WTC11 (cell line): ENCODE data around the gene VPS35L. TPM values are rescaled to one million over a fixed set of nuclear protein-coding genes. Genes with fewer than 3 reads are reported as not detected.

ENCODE experiments used
- ATAC-seq: fragments of 200-7000 bp; cut with Tn5 transposase; 2 replicates; pipeline ENCODE4 v1.10.0; 2021; ENCODE audit warnings: mild to moderate bottlenecking, moderate library complexity
- CTCF ChIA-PET: fragments of 300-600 bp; sonication (Branson Sonifier 250); formaldehyde crosslinking; loops from one replicate; lab custom pipeline; 2021; ENCODE audit warnings: antibody characterized with exemption; lab: Charles Lee
- POLR2A ChIA-PET: fragments of 350-600 bp; sonication (Branson Sonifier 250); formaldehyde crosslinking; loops from one replicate; lab custom pipeline; 2021; ENCODE audit warnings: antibody characterized with exemption; lab: Charles Lee
- DNase-seq: peaks from one replicate; pipeline ENCODE4 v3.0.0; 2021; ENCODE audit warnings: low spot score
- H3K27ac Mint-ChIP-seq: 2 replicates; pipeline ENCODE4 v1.8.0; 2021; ENCODE audit warnings: mixed read lengths
- H3K27me3 Mint-ChIP-seq: 2 replicates; pipeline ENCODE4 v1.8.0; 2021; ENCODE audit warnings: low read depth, mild to moderate bottlenecking, moderate library complexity, mixed read lengths
- H3K36me3 Mint-ChIP-seq: 2 replicates; pipeline ENCODE4 v1.8.0; 2021; ENCODE audit warnings: mixed read lengths
- H3K4me1 Mint-ChIP-seq: 2 replicates; pipeline ENCODE4 v1.8.0; 2022; ENCODE audit warnings: mixed read lengths
- H3K4me3 Mint-ChIP-seq: 2 replicates; pipeline ENCODE4 v1.8.0; 2021; ENCODE audit warnings: mild to moderate bottlenecking, moderate library complexity, mixed read lengths
- H3K9me3 Mint-ChIP-seq: 2 replicates; pipeline ENCODE4 v1.8.0; 2021; ENCODE audit warnings: mixed read lengths
- CREB1 ChIP-seq: sonication (generic); formaldehyde crosslinking; IDR thresholded peaks from 2 replicates; pipeline ENCODE4 v1.8.0; 2023; ENCODE audit warnings: mild to moderate bottlenecking, missing genetic modification reagents
- ETV6 ChIP-seq: sonication (generic); formaldehyde crosslinking; IDR thresholded peaks from 2 replicates; pipeline ENCODE4 v1.8.1; 2022; ENCODE audit warnings: mild to moderate bottlenecking, missing genetic modification reagents
- GRHL2 ChIP-seq: fragments of 250-450 bp; sonication (Bioruptor Pico); IDR thresholded peaks from 2 replicates; pipeline ENCODE4 v1.8.0; 2022; ENCODE audit warnings: mild to moderate bottlenecking, moderate library complexity; ENCODE audit not compliant: insufficient replicate concordance, severe bottlenecking
- IRF2 ChIP-seq: sonication (generic); formaldehyde crosslinking; IDR thresholded peaks from 2 replicates; pipeline ENCODE4 v1.8.0; 2022; ENCODE audit warnings: low read depth, missing genetic modification reagents, borderline replicate concordance
- JAZF1 ChIP-seq: fragments of 250-450 bp; sonication (Bioruptor Pico); IDR thresholded peaks from 2 replicates; pipeline ENCODE4 v1.9.0; 2021; ENCODE audit warnings: moderate library complexity, mild to moderate bottlenecking, inconsistent platforms
- MXD4 ChIP-seq: fragments of 250-450 bp; sonication (Bioruptor Pico); IDR thresholded peaks from 2 replicates; pipeline ENCODE4 v1.8.0; 2021; ENCODE audit warnings: mild to moderate bottlenecking, moderate library complexity, borderline replicate concordance
- NFATC4 ChIP-seq: fragments of 250-450 bp; sonication (Bioruptor Pico); IDR thresholded peaks from 2 replicates; pipeline ENCODE4 v1.9.0; 2021; ENCODE audit warnings: mild to moderate bottlenecking
- NFYB ChIP-seq: sonication (generic); formaldehyde crosslinking; conservative IDR thresholded peaks from 2 replicates; pipeline ENCODE4 v1.8.0; 2022; ENCODE audit warnings: low read depth, missing genetic modification reagents
- NR1H2 ChIP-seq: sonication (generic); formaldehyde crosslinking; IDR thresholded peaks from 2 replicates; pipeline ENCODE4 v1.9.0; 2021; ENCODE audit warnings: mild to moderate bottlenecking, moderate library complexity, missing genetic modification reagents
- NR2C2 ChIP-seq: sonication (generic); formaldehyde crosslinking; IDR thresholded peaks from 2 replicates; pipeline ENCODE4 v1.8.0; 2022; ENCODE audit warnings: mild to moderate bottlenecking, missing genetic modification reagents
- NR3C1 ChIP-seq: sonication (generic); formaldehyde crosslinking; conservative IDR thresholded peaks from 2 replicates; pipeline ENCODE4 v1.8.1; 2023; ENCODE audit warnings: low read depth, mild to moderate bottlenecking, missing genetic modification reagents
- OVOL2 ChIP-seq: fragments of 250-450 bp; sonication (Bioruptor Pico); IDR thresholded peaks from 2 replicates; pipeline ENCODE4 v1.9.0; 2021; ENCODE audit warnings: mild to moderate bottlenecking, borderline replicate concordance
- PRRX2 ChIP-seq: fragments of 250-450 bp; sonication (Bioruptor Pico); IDR thresholded peaks from 2 replicates; pipeline ENCODE4 v1.8.0; 2021; ENCODE audit warnings: mild to moderate bottlenecking
- SOX15 ChIP-seq: fragments of 250-450 bp; sonication (Bioruptor Pico); IDR thresholded peaks from 2 replicates; pipeline ENCODE4 v1.9.0; 2021; ENCODE audit warnings: mild to moderate bottlenecking
- TP53 ChIP-seq: sonication (generic); formaldehyde crosslinking; IDR thresholded peaks from 2 replicates; pipeline ENCODE4 v1.8.1; 2023; ENCODE audit warnings: mild to moderate bottlenecking, missing genetic modification reagents
- ZBTB21 ChIP-seq: sonication (generic); formaldehyde crosslinking; IDR thresholded peaks from 2 replicates; pipeline ENCODE4 v1.8.1; 2023; ENCODE audit warnings: mild to moderate bottlenecking, missing genetic modification reagents, borderline replicate concordance
- ZNF121 ChIP-seq: sonication (generic); formaldehyde crosslinking; IDR thresholded peaks from 2 replicates; pipeline ENCODE4 v1.8.0; 2023; ENCODE audit warnings: missing genetic modification reagents
- ZNF423 ChIP-seq: fragments of 250-450 bp; sonication (Bioruptor Pico); IDR thresholded peaks from 2 replicates; pipeline ENCODE4 v2.1.2; 2022; ENCODE audit warnings: mild to moderate bottlenecking, moderate library complexity
- total RNA-seq: library from RNA; stranded (reverse); gene quantifications from 3 replicates; pipeline ENCODE4 v1.2.3, GENCODE V29; 2021
- TF ChIP-seq, protein P1 (sequence below): fragments of 250-450 bp; sonication (Bioruptor Pico); IDR thresholded peaks from 2 replicates; pipeline ENCODE4 v1.8.0; 2021; ENCODE audit warnings: mild to moderate bottlenecking
- TF ChIP-seq, protein P2 (sequence below): fragments of 250-450 bp; sonication (Bioruptor Pico); IDR thresholded peaks from 2 replicates; pipeline ENCODE4 v1.9.0; 2021; ENCODE audit warnings: mild to moderate bottlenecking
- TF ChIP-seq, protein P3 (sequence below): sonication (generic); formaldehyde crosslinking; IDR thresholded peaks from 2 replicates; pipeline ENCODE4 v1.8.1; 2022; ENCODE audit warnings: low read depth, missing genetic modification reagents, borderline replicate concordance
- TF ChIP-seq, protein P4 (sequence below): sonication (generic); formaldehyde crosslinking; conservative IDR thresholded peaks from 2 replicates; pipeline ENCODE4 v1.8.1; 2022; ENCODE audit warnings: mild to moderate bottlenecking, missing genetic modification reagents
- TF ChIP-seq, protein P5 (sequence below): fragments of 200-600 bp; IDR thresholded peaks from 2 replicates; pipeline ENCODE4 v1.8.0; 2022; ENCODE audit warnings: antibody characterized with exemption
- TF ChIP-seq, protein P6 (sequence below): sonication (generic); formaldehyde crosslinking; IDR thresholded peaks from 2 replicates; pipeline ENCODE4 v1.8.1; 2022; ENCODE audit warnings: mild to moderate bottlenecking, moderate library complexity, missing genetic modification reagents

VPS35L gene
- total RNA-seq, 1 experiment from 2014 or later = 59.7 TPM

DNA sequence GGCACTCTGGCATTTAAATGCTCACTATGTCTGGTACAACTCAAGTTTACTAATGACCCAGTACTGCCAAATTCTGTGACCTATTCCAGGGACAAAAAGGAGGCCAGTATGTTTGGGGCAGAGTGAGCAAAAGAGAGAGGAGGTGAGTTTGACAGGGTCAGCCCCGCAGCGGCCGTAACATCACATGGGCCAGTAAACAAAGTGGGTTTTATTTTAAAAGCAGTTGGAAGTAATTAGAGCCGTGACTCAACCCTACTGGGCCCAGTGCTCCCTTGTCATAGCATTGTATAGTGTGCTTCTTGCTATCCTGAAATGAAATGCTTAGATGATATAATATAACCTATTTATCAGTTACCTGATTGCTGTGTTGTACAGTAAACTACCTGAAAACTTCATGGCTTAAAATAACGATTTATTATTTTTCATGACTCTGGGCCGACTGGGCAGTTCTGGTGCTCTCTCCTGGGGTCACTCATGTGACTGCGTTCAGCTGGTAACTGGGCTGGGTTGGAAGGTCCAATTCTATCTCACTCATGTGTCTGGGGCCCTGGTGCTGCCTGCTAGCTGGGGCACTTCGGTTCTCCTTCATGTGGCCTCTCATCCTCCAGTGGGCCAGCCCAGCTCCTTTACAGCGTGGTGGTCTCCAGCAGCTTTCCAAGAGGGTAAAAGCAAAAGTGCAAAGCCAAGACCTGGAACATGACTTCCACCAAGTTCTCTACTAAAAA lies 189.9 kb downstream of the VPS35L start:
- Mint-ChIP-seq H3K4me1 (peaks cover 2% of the 10 kb centered on the region; the same call in 1 of the 2 replicates), H3K4me3 (no peak overlapping the region), H3K9me3 (no peaks in the 10 kb centered on the region), H3K36me3 (no peaks in the 10 kb centered on the region), H3K27me3 (no peaks in the 10 kb centered on the region), H3K27ac (peak overlapping the region; percentile 4; the same call in 1 of the 2 replicates)
- ChIA-PET POLR2A (no interaction called here), CTCF (interaction anchor here (1.8 kb wide), 1 partner anchor 162 kb away, joined by 6 read pairs; no protein-coding TSS in a partner anchor)
- DNase-seq (no peak), ATAC-seq (no peak)
- no peak for TF ChIP-seq OVOL2 (CRISPR knock-in tag)
- TF ChIP-seq ETV6 (CRISPR knock-in tag) = no peak
- TF ChIP-seq MXD4 (CRISPR knock-in tag) = no peak
- no peak for TF ChIP-seq SOX15
- TF ChIP-seq, protein P1, sequence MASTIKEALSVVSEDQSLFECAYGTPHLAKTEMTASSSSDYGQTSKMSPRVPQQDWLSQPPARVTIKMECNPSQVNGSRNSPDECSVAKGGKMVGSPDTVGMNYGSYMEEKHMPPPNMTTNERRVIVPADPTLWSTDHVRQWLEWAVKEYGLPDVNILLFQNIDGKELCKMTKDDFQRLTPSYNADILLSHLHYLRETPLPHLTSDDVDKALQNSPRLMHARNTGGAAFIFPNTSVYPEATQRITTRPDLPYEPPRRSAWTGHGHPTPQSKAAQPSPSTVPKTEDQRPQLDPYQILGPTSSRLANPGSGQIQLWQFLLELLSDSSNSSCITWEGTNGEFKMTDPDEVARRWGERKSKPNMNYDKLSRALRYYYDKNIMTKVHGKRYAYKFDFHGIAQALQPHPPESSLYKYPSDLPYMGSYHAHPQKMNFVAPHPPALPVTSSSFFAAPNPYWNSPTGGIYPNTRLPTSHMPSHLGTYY (CRISPR knock-in tag) = no peak
- TF ChIP-seq CREB1 (CRISPR knock-in tag) = no peak
- no peak for TF ChIP-seq NFATC4 (CRISPR knock-in tag)
- no peak for TF ChIP-seq GRHL2
- TF ChIP-seq, protein P2, sequence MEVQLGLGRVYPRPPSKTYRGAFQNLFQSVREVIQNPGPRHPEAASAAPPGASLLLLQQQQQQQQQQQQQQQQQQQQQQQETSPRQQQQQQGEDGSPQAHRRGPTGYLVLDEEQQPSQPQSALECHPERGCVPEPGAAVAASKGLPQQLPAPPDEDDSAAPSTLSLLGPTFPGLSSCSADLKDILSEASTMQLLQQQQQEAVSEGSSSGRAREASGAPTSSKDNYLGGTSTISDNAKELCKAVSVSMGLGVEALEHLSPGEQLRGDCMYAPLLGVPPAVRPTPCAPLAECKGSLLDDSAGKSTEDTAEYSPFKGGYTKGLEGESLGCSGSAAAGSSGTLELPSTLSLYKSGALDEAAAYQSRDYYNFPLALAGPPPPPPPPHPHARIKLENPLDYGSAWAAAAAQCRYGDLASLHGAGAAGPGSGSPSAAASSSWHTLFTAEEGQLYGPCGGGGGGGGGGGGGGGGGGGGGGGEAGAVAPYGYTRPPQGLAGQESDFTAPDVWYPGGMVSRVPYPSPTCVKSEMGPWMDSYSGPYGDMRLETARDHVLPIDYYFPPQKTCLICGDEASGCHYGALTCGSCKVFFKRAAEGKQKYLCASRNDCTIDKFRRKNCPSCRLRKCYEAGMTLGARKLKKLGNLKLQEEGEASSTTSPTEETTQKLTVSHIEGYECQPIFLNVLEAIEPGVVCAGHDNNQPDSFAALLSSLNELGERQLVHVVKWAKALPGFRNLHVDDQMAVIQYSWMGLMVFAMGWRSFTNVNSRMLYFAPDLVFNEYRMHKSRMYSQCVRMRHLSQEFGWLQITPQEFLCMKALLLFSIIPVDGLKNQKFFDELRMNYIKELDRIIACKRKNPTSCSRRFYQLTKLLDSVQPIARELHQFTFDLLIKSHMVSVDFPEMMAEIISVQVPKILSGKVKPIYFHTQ (CRISPR knock-in tag) = no peak
- TF ChIP-seq JAZF1 = no peak
- no peak for TF ChIP-seq NFYB (CRISPR knock-in tag)
- TF ChIP-seq, protein P3, sequence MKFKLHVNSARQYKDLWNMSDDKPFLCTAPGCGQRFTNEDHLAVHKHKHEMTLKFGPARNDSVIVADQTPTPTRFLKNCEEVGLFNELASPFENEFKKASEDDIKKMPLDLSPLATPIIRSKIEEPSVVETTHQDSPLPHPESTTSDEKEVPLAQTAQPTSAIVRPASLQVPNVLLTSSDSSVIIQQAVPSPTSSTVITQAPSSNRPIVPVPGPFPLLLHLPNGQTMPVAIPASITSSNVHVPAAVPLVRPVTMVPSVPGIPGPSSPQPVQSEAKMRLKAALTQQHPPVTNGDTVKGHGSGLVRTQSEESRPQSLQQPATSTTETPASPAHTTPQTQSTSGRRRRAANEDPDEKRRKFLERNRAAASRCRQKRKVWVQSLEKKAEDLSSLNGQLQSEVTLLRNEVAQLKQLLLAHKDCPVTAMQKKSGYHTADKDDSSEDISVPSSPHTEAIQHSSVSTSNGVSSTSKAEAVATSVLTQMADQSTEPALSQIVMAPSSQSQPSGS (CRISPR knock-in tag) = no peak
- no peak for TF ChIP-seq TP53
- no peak for TF ChIP-seq NR2C2 (CRISPR knock-in tag)
- TF ChIP-seq ZNF121 (CRISPR knock-in tag) = no peak
- TF ChIP-seq, protein P4, sequence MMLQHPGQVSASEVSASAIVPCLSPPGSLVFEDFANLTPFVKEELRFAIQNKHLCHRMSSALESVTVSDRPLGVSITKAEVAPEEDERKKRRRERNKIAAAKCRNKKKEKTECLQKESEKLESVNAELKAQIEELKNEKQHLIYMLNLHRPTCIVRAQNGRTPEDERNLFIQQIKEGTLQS (CRISPR knock-in tag) = no peak
- no peak for TF ChIP-seq ZNF423 (CRISPR knock-in tag)

DNA sequence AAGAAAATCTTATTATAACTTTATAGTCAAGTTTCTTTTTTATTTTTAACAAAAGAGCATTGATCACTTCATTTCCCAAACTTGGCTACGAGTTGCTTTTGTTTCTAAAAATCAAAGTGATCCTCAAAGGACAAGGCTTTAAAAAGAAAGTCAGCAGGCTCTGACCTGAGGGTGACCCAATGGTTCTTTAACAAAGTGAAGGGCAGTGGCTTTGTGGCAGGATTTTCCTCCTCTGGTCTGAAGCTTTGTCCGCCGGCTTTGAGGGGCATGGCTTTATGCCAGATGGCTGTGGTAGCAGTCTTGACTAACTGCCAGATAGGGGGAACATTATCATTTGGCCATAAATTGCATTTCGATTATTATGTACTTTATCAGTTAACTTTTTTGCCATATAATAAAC lies 191.1 kb downstream of the VPS35L start:
- no peaks in the 10 kb centered on the region for H3K9me3 Mint-ChIP-seq
- H3K4me3 Mint-ChIP-seq = no peak overlapping the region
- H3K27ac Mint-ChIP-seq = no peak overlapping the region
- DNase-seq (no peak), ATAC-seq (no peak)
- peaks cover 2% of the 10 kb centered on the region; the same call in 1 of the 2 replicates for H3K4me1 Mint-ChIP-seq
- no peaks in the 10 kb centered on the region for H3K36me3 Mint-ChIP-seq
- ChIA-PET CTCF (interaction anchor here (1.6 to 1.8 kb wide), 2 partner anchors 163 to 554 kb away, joined by 3 to 6 read pairs; no protein-coding TSS in a partner anchor), POLR2A (no interaction called here)
- H3K27me3 Mint-ChIP-seq = no peaks in the 10 kb centered on the region
- no peak for TF ChIP-seq NR3C1 (CRISPR knock-in tag)
- TF ChIP-seq, protein P5, sequence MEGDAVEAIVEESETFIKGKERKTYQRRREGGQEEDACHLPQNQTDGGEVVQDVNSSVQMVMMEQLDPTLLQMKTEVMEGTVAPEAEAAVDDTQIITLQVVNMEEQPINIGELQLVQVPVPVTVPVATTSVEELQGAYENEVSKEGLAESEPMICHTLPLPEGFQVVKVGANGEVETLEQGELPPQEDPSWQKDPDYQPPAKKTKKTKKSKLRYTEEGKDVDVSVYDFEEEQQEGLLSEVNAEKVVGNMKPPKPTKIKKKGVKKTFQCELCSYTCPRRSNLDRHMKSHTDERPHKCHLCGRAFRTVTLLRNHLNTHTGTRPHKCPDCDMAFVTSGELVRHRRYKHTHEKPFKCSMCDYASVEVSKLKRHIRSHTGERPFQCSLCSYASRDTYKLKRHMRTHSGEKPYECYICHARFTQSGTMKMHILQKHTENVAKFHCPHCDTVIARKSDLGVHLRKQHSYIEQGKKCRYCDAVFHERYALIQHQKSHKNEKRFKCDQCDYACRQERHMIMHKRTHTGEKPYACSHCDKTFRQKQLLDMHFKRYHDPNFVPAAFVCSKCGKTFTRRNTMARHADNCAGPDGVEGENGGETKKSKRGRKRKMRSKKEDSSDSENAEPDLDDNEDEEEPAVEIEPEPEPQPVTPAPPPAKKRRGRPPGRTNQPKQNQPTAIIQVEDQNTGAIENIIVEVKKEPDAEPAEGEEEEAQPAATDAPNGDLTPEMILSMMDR = no peak
- no peak for TF ChIP-seq NFYB (CRISPR knock-in tag)
- no peak for TF ChIP-seq IRF2 (CRISPR knock-in tag)
- TF ChIP-seq, protein P1 (CRISPR knock-in tag) = no peak
- TF ChIP-seq, protein P6, sequence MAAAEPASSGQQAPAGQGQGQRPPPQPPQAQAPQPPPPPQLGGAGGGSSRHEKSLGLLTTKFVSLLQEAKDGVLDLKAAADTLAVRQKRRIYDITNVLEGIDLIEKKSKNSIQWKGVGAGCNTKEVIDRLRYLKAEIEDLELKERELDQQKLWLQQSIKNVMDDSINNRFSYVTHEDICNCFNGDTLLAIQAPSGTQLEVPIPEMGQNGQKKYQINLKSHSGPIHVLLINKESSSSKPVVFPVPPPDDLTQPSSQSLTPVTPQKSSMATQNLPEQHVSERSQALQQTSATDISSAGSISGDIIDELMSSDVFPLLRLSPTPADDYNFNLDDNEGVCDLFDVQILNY (CRISPR knock-in tag) = no peak
- no peak for TF ChIP-seq ZBTB21 (CRISPR knock-in tag)
- TF ChIP-seq PRRX2 (CRISPR knock-in tag) = no peak
- TF ChIP-seq SOX15 = no peak
- TF ChIP-seq GRHL2 = no peak
- TF ChIP-seq NR1H2 (CRISPR knock-in tag) = no peak
